Activated CD4-positive, alpha-beta T cell treated with anti-CD3 and anti-CD28 coated beads, Interleukin-2, amount 10 ng/mL, durations not matched to agents 24 days and 14 days (primary cell): ENCODE data around the gene BAHD1. TPM values are rescaled to one million over a fixed set of nuclear protein-coding genes. Genes with fewer than 3 reads are reported as not detected.

Source experiments
- DNase-seq: peaks from one replicate; pipeline ENCODE4 v3.0.0; 2022
- H3K27ac Mint-ChIP-seq: one replicate; pipeline ENCODE4 v1.8.0; 2022; ENCODE audit warnings: mild to moderate bottlenecking, mixed read lengths
- H3K27me3 Mint-ChIP-seq: one replicate; pipeline ENCODE4 v1.8.0; 2022; ENCODE audit warnings: mixed read lengths
- H3K36me3 Mint-ChIP-seq: one replicate; pipeline ENCODE4 v1.8.0; 2022; ENCODE audit warnings: low read depth, mild to moderate bottlenecking, mixed read lengths
- H3K4me1 Mint-ChIP-seq: one replicate; pipeline ENCODE4 v1.8.0; 2021; ENCODE audit warnings: mixed read lengths
- H3K4me3 Mint-ChIP-seq: one replicate; pipeline ENCODE4 v1.8.0; 2022; ENCODE audit warnings: mild to moderate bottlenecking, moderate library complexity, mixed read lengths
- H3K9me3 Mint-ChIP-seq: one replicate; pipeline ENCODE4 v1.8.0; 2021; ENCODE audit warnings: mixed read lengths
- intact Hi-C: fragments of 100-400 bp; cut with micrococcal nuclease; formaldehyde crosslinking; loops from one replicate; pipeline ENCODE4 v1.15.1; 2023
- total RNA-seq: library from RNA; stranded (reverse); gene quantifications from 2 replicates; pipeline ENCODE4 v1.2.3, GENCODE V29; 2022

BAHD1 gene
- total RNA-seq, 1 donor from 2014 or later: 23.9 TPM

GRCh38 chr15:40516322-40516721 is 75.6 kb downstream of the BAHD1 start:
- peaks cover 45% of the 10 kb centered on the region for H3K27me3 Mint-ChIP-seq
- H3K9me3 Mint-ChIP-seq: no peaks in the 10 kb centered on the region
- H3K4me1 Mint-ChIP-seq: peaks cover 8% of the 10 kb centered on the region
- intact Hi-C loops: no loop called here
- no peak overlapping the region for H3K4me3 Mint-ChIP-seq
- H3K27ac Mint-ChIP-seq: no peak overlapping the region
- DNase-seq: no peak
- H3K36me3 Mint-ChIP-seq: no peaks in the 10 kb centered on the region

Other genes starting within 250 kb of the BAHD1 start
- gene PAK6, start 201.9 kb upstream of the BAHD1 start, total RNA-seq: 0.33 and 0.54 TPM in 2 replicates
- not detected in 2 replicates for gene ANKRD63, start 157.9 kb upstream of the BAHD1 start, total RNA-seq
- 82.7 and 95.7 TPM in 2 replicates for gene PLCB2, start 133.0 kb upstream of the BAHD1 start, total RNA-seq
- gene INAFM2, start 117.3 kb upstream of the BAHD1 start, total RNA-seq: 22.8 and 23.3 TPM in 2 replicates
- gene CCDC9B, start 100.0 kb upstream of the BAHD1 start, total RNA-seq: 0.21 and 0.54 TPM in 2 replicates
- not detected in 2 replicates for gene PHGR1, start 89.9 kb upstream of the BAHD1 start, total RNA-seq
- gene DISP2, start 82.7 kb upstream of the BAHD1 start, total RNA-seq: 0.02 and 0.05 TPM in 2 replicates
- 50.4 and 52.9 TPM in 2 replicates for gene KNSTRN, start 58.2 kb upstream of the BAHD1 start, total RNA-seq
- 66.6 and 70.7 TPM in 2 replicates for gene IVD, start 35.2 kb upstream of the BAHD1 start, total RNA-seq
- gene CHST14, start 30.0 kb downstream of the BAHD1 start, total RNA-seq: 9.0 and 9.7 TPM in 2 replicates
- 29.9 and 33.5 TPM in 2 replicates for gene CCDC32, start 124.1 kb downstream of the BAHD1 start, total RNA-seq
- gene RPUSD2, start 128.3 kb downstream of the BAHD1 start, total RNA-seq: 19.3 and 20.5 TPM in 2 replicates
- gene KNL1, start 153.3 kb downstream of the BAHD1 start, total RNA-seq: 25.3 and 25.6 TPM in 2 replicates